H1 (cell line): Measurements from ENCODE around the gene MOB4. TPM values are rescaled to one million over a fixed set of nuclear protein-coding genes. Genes with fewer than 3 reads are reported as not detected.
"Not testable (repeated sequence)": the region's sequence is repeated elsewhere in the genome, so short reads cannot be mapped to it uniquely, and the experiment has no call there.

ENCODE experiments used
- CTCF ChIA-PET: fragments of 300-600 bp; sonication (Branson Sonifier 250); formaldehyde crosslinking; loops from one replicate; lab custom pipeline; 2021; ENCODE audit not compliant: partially characterized antibody; lab: Charles Lee
- POLR2A ChIA-PET: fragments of 300-600 bp; sonication (Branson Sonifier 250); formaldehyde crosslinking; loops from one replicate; lab custom pipeline; 2021; ENCODE audit warnings: inconsistent platforms; ENCODE audit not compliant: partially characterized antibody; lab: Charles Lee
- DNase-seq, 2 experiments: peaks; one replicate each; pipeline versions ENCODE4 v3.0.0 to v3.0.0-alpha.2; 2010 to 2022; ENCODE audit warnings: low spot score in 2 of 2, low read depth in 1 of 2, mixed read lengths in 1 of 2
- FAIRE-seq: peaks from 2 replicates; lab custom pipeline; 2011; peaks lifted over from hg19 to GRCh38; lab: Jason Lieb, UNC
- H2AFZ ChIP-seq: 2 replicates; pipeline ENCODE4 v1.8.1; 2012; ENCODE audit warnings: low read length, inconsistent platforms
- H2AK5ac ChIP-seq: 2 replicates; pipeline ENCODE4 v1.6.1; 2013; ENCODE audit warnings: low read depth, low read length
- H2BK120ac ChIP-seq: replicated peaks from 2 replicates; pipeline ENCODE3; 2013; ENCODE audit warnings: low read depth, low read length, inconsistent platforms
- H2BK12ac ChIP-seq: 2 replicates; pipeline ENCODE4 v1.6.1; 2013; ENCODE audit warnings: low read depth, low read length
- H2BK15ac ChIP-seq: 2 replicates; pipeline ENCODE4 v1.6.1; 2013; ENCODE audit warnings: low read length
- H2BK20ac ChIP-seq: 2 replicates; pipeline ENCODE4 v1.6.1; 2013; ENCODE audit warnings: low read length
- H2BK5ac ChIP-seq: 2 replicates; pipeline ENCODE4 v1.6.1; 2013; ENCODE audit warnings: low read depth, low read length
- H3K14ac ChIP-seq: 2 replicates; pipeline ENCODE4 v1.6.1; 2013; ENCODE audit warnings: inconsistent platforms; ENCODE audit not compliant: insufficient read length
- H3K18ac ChIP-seq: 2 replicates; pipeline ENCODE4 v1.6.1; 2013; ENCODE audit warnings: low read length; ENCODE audit errors: extremely low read depth
- H3K23ac ChIP-seq: 2 replicates; pipeline ENCODE4 v1.6.1; 2013; ENCODE audit warnings: inconsistent platforms; ENCODE audit not compliant: insufficient read length
- H3K23me2 ChIP-seq: 2 replicates; pipeline ENCODE4 v1.6.1; 2013; ENCODE audit warnings: low read depth, low read length
- H3K27ac ChIP-seq: 2 replicates; pipeline ENCODE4 v1.6.1; 2011; ENCODE audit warnings: low read depth, low read length, inconsistent platforms
- H3K27me3 ChIP-seq, 4 experiments: replicated peaks in 1 of 4; 1 replicate in 1 of 4; 2 replicates in 3 of 4; pipeline versions ENCODE4 v1.6.1 to v1.8.1; 2011 to 2013; ENCODE audit warnings: low read length in 3 of 4, mild to moderate bottlenecking in 3 of 4, inconsistent platforms in 2 of 4, mixed read lengths in 2 of 4, moderate library complexity in 1 of 4; ENCODE audit not compliant: control insufficient read depth in 3 of 4, insufficient read depth in 3 of 4; ENCODE audit errors: extremely low read depth in 1 of 4
- H3K36me3 ChIP-seq, 4 experiments: 2 replicates each; pipeline versions ENCODE4 v1.6.1 to v1.8.1; 2011 to 2013; ENCODE audit warnings: mild to moderate bottlenecking in 4 of 4, low read length in 3 of 4, moderate library complexity in 2 of 4, control low read depth in 1 of 4, inconsistent platforms in 1 of 4; ENCODE audit not compliant: insufficient read depth in 4 of 4, control insufficient read depth in 2 of 4
- H3K4ac ChIP-seq: replicated peaks from 2 replicates; pipeline ENCODE3; 2013; ENCODE audit warnings: low read length, low read depth, mixed read lengths, inconsistent platforms; ENCODE audit not compliant: insufficient read length
- H3K4me1 ChIP-seq, 4 experiments: replicated peaks in 1 of 4; 1 replicate in 1 of 4; 2 replicates in 3 of 4; pipeline versions ENCODE4 v1.6.1 to v1.8.1; 2011 to 2013; ENCODE audit warnings: low read length in 3 of 4, inconsistent platforms in 2 of 4, mixed read lengths in 1 of 4; ENCODE audit not compliant: insufficient read depth in 4 of 4, control insufficient read depth in 3 of 4
- H3K4me2 ChIP-seq, 2 experiments: 2 replicates each; pipeline versions ENCODE4 v1.6.1 to v1.8.1; 2011 to 2013; ENCODE audit warnings: low read depth in 2 of 2, low read length in 2 of 2, control low read depth in 1 of 2, inconsistent platforms in 1 of 2, mild to moderate bottlenecking in 1 of 2; ENCODE audit not compliant: insufficient read depth in 1 of 2
- H3K4me3 ChIP-seq, 4 experiments: fragments of 200-600, 300-600 bp in 1 of 4; sonication (generic), shearing (Covaris generic), sonication (Bioruptor Twin) in 1 of 4; 2 replicates each; pipeline versions ENCODE4 v1.5.1 to v1.8.1; 2011 to 2016; ENCODE audit warnings: low read length in 4 of 4, low read depth in 3 of 4, control low read depth in 2 of 4, inconsistent platforms in 2 of 4, mild to moderate bottlenecking in 2 of 4, mixed read lengths in 1 of 4, moderate library complexity in 1 of 4; ENCODE audit not compliant: insufficient read depth in 2 of 4; ENCODE audit errors: extremely low read depth in 1 of 4
- H3K56ac ChIP-seq: replicated peaks from 2 replicates; pipeline ENCODE3; 2013; ENCODE audit warnings: low read depth, mild to moderate bottlenecking, mixed read lengths, low read length, inconsistent platforms; ENCODE audit not compliant: insufficient read length
- H3K79me1 ChIP-seq: 2 replicates; pipeline ENCODE4 v1.6.1; 2013; ENCODE audit warnings: low read depth, low read length, control low read depth
- H3K79me2 ChIP-seq, 2 experiments: 2 replicates each; pipeline versions ENCODE4 v1.6.1 to v1.8.1; 2012 to 2013; ENCODE audit warnings: low read length in 2 of 2, mild to moderate bottlenecking in 2 of 2, inconsistent platforms in 1 of 2; ENCODE audit not compliant: insufficient read depth in 2 of 2, control insufficient read depth in 1 of 2
- H3K9ac ChIP-seq, 4 experiments: replicated peaks in 1 of 4; 1 replicate in 1 of 4; 2 replicates in 3 of 4; pipeline versions ENCODE4 v1.6.1 to v1.8.1; 2011 to 2013; ENCODE audit warnings: low read depth in 3 of 4, low read length in 3 of 4, control low read depth in 2 of 4, mild to moderate bottlenecking in 2 of 4, moderate library complexity in 2 of 4, inconsistent platforms in 1 of 4; ENCODE audit errors: extremely low read depth in 1 of 4
- H3K9me3 ChIP-seq, 2 experiments: 2 replicates each; pipeline versions ENCODE4 v1.6.1 to v1.8.1; 2012 to 2013; ENCODE audit warnings: mild to moderate bottlenecking in 2 of 2, moderate library complexity in 2 of 2, control low read depth in 1 of 2, inconsistent platforms in 1 of 2, low read depth in 1 of 2, low read length in 1 of 2, mixed read lengths in 1 of 2; ENCODE audit not compliant: insufficient read depth in 2 of 2
- H4K20me1 ChIP-seq, 2 experiments: replicated peaks in 1 of 2; 2 replicates each; pipeline versions ENCODE3 to v1.8.1; 2011 to 2013; ENCODE audit warnings: inconsistent platforms in 2 of 2, low read length in 2 of 2, mild to moderate bottlenecking in 1 of 2; ENCODE audit not compliant: insufficient read depth in 2 of 2, control insufficient read depth in 1 of 2
- H4K5ac ChIP-seq: 2 replicates; pipeline ENCODE4 v1.6.1; 2013; ENCODE audit warnings: low read length, low read depth, mixed read lengths, inconsistent platforms; ENCODE audit not compliant: insufficient read length
- H4K8ac ChIP-seq: 2 replicates; pipeline ENCODE4 v1.8.0; 2013; ENCODE audit warnings: mild to moderate bottlenecking, moderate library complexity, low read length, inconsistent platforms; ENCODE audit not compliant: insufficient read depth; ENCODE audit errors: extremely low read depth
- H4K91ac ChIP-seq: replicated peaks from 2 replicates; pipeline ENCODE3; 2013; ENCODE audit warnings: low read length, mixed read lengths, inconsistent platforms; ENCODE audit not compliant: insufficient read length
- NANOG ChIP-seq: IDR thresholded peaks from 2 replicates; pipeline ENCODE4 v1.6.1; 2011; ENCODE audit warnings: low read length, low read depth, mild to moderate bottlenecking, inconsistent platforms; ENCODE audit not compliant: insufficient read depth, poor library complexity, severe bottlenecking
- SP1 ChIP-seq: IDR thresholded peaks from 2 replicates; pipeline ENCODE4 v1.6.1; 2011; ENCODE audit warnings: low read depth, low read length
- TAF1 ChIP-seq: IDR thresholded peaks from 2 replicates; pipeline ENCODE4 v1.6.1; 2011; ENCODE audit warnings: mild to moderate bottlenecking, low read depth, low read length
- TCF12 ChIP-seq: IDR thresholded peaks from 2 replicates; pipeline ENCODE4 v1.6.1; 2011; ENCODE audit warnings: low read depth, mild to moderate bottlenecking, low read length
- WGBS, 2 experiments: shearing (Covaris generic) in 1 of 2; methylation state at CpG; one replicate each; pipeline versions ENCODE4 v1.1.6 to v1.1.7; 2013 to 2015; ENCODE audit warnings: low lambda C conversion rate in 2 of 2, mixed read lengths in 2 of 2, inconsistent platforms in 1 of 2, low coverage in 1 of 2, missing lambda C conversion rate in 1 of 2; ENCODE audit not compliant: insufficient replicate concordance in 2 of 2, insufficient coverage in 1 of 2, insufficient read length in 1 of 2; ENCODE audit errors: extremely low coverage in 1 of 2, missing lambda C conversion rate in 1 of 2; 5-methylcytosine and 5-hydroxymethylcytosine counted together
- polyA plus RNA-seq, 7 experiments: library from polyadenylated mRNA; depleted of rRNA in 3 of 7; stranded (reverse) in 5 of 7; unstranded in 2 of 7; fragments of >200 nt in 5 of 7; fragments of 200-250 nt in 2 of 7; gene quantifications; 1 replicate in 5 of 7; 2 replicates in 1 of 7; 4 replicates in 1 of 7; pipeline versions ENCODE4 v1.2.1 to v1.2.3, GENCODE V29; 2011 to 2013; ENCODE audit warnings: missing spikeins in 2 of 7, mixed read lengths in 2 of 7
- total RNA-seq: library from RNA; stranded (reverse); fragmentation: NEBNext Ultra II Directional; extraction: Animal tissue kit (Norgen Biotek cat#: 25700); gene quantifications from 2 replicates; pipeline ENCODE4 v1.2.1, GENCODE V29; 2021

Gene MOB4
- total and polyA plus RNA-seq, 2 of the 8 experiments (the other 6 are each of a cell fraction or from before 2014, with no cell fraction given): 51.5 to 54.2 TPM

GRCh38 chr2:197587255-197587654 lies 71.4 kb downstream of the MOB4 start:
- CTCF ChIA-PET: interaction anchor here (0.9 kb wide), 1 partner anchor 9 kb away, joined by 4 read pairs; no protein-coding TSS in a partner anchor
- Histone ChIP-seq H3K27ac (peak overlapping the region; percentile 77), H3K4me1 (peaks cover 4 to 19% (median 9%) of the 10 kb centered on the region in 4 experiments), H2BK5ac (peak overlapping the region; percentile 92; the same call in 1 of the 2 replicates), H3K4me2 (peak overlapping the region; percentile 34 to 36; a peak in 2 of 4 replicates), H3K9ac (peak overlapping the region in 1 of 4 experiments; percentile 40; a peak in 2 of 7 replicates)
- H3K27me3 ChIP-seq, FAIRE-seq, H4K8ac ChIP-seq, H3K4ac ChIP-seq, H3K9me3 ChIP-seq, H4K5ac ChIP-seq, H3K18ac ChIP-seq, H2AFZ ChIP-seq, H2BK15ac ChIP-seq, H2AK5ac ChIP-seq, DNase-seq, H3K23me2 ChIP-seq, H4K91ac ChIP-seq, H3K36me3 ChIP-seq, H4K20me1 ChIP-seq, H3K4me3 ChIP-seq, H3K23ac ChIP-seq, H3K56ac ChIP-seq, H3K14ac ChIP-seq, H3K79me2 ChIP-seq, H3K79me1 ChIP-seq, H2BK20ac ChIP-seq, H2BK12ac ChIP-seq, H2BK120ac ChIP-seq: not testable (repeated sequence)
- POLR2A ChIA-PET: interaction anchor here (0.7 to 4.7 kb wide), 11 partner anchors 9 to 89 kb away, joined by 3 to 23 read pairs (median 3); partner anchors contain the start of gene HSPD1
- TF ChIP-seq SP1 (peak; percentile 51; the same call in 1 of the 2 replicates), TCF12 (0 out of 2 replicates have a peak, but pooled peaks have one; percentile 71), TAF1 (peak; percentile 31; the same call in 1 of the 2 replicates), NANOG (peak; percentile 41)
- WGBS, 2 experiments: 22% methylated on average over 7 of the region's 7 CpGs; no CpG with 5 or more reads in 1 of the 2 experiments
